Astrocyte of the hippocampus (primary cell): ENCODE results near the gene ARID4B.
"Not testable (repeated sequence)": the region's sequence is repeated elsewhere in the genome, so short reads cannot be mapped to it uniquely, and the experiment has no call there.

ENCODE experiments used
- DNase-seq: peaks from one replicate; pipeline ENCODE4 v3.0.0; 2011; ENCODE audit warnings: low read depth, low spot score

ARID4B gene

GRCh38 chr1:235160957-235161684 lies 166.9 kb downstream of the ARID4B start, which contains the start of gene RBM34:
Gene RBM34 (minus strand): TSS chr1:235161250. CDS start chr1:235161226, 24 bp downstream.
- DNase-seq: peak; percentile 96

DNA sequence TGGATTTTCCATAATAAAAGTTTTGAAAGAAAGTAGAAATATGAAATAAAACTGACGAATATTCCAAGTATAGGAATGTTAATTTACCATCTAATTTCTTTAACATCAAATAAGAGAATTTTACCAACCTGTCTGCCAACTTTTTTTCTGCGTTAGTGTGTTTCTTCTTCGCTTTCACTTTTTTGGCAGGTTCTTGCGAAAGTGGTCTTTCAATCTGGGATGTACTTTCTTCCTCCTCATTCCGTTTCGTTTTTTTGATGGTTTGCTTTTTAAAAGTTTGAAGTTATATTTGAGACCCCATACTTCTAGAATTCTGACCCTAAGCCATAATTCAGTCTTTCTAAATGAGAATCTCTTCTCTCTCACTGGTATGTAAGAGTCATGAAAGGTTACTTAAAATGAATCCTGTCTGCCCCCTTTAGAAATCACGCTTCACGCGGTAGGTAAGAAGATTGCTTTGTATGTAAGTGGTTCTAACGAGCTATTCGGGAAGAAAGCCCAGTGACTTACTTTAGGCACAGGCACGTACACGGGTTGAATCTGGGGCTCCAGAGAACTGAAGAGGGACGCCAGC lies 167.5 kb downstream of the ARID4B start:
- no peak for DNase-seq

DNA sequence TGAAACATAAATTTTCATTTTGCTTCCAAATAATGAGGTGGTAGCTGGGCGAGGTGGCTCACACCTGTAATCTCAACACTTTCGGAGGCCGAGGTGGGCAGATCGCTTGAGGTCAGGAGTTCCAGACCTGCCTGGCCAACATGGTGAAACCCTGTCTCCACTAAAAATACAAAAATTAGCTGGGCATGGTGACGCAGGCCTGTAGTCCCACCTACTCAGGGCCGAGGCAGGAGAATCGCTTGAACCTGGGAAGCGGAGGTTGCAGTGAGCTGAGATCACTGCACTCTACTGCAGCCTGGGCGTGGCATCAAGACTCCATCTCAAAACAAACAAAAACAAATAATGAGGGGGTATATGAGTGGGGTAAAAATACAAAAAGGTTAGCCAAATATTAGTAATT lies 168.0 kb downstream of the ARID4B start:
- not testable (repeated sequence) for DNase-seq

- not testable (repeated sequence) for DNase-seq
These were observed 168.7 kb downstream of the ARID4B start for GRCh38 chr1:235159284-235159683.

DNA sequence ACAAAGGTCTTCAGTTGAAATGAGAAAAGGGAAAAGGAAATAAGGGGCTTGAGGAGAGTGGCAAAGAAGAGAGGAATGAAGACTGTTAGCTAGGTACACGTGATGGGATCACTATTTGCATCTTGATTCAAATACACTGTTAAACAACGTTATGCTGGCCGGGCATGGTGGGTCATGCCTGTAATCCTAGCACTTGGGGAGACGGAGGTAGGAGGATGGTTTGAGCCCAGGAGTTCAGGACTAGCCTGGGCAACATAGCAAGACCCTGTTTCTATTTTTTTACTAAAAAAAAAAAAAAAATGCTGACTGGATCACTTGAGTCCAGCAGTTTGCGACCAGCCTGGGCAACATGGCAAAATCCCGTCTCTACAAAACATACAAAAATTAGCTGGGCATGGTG lies 169.3 kb downstream of the ARID4B start:
- DNase-seq: no peak

DNA sequence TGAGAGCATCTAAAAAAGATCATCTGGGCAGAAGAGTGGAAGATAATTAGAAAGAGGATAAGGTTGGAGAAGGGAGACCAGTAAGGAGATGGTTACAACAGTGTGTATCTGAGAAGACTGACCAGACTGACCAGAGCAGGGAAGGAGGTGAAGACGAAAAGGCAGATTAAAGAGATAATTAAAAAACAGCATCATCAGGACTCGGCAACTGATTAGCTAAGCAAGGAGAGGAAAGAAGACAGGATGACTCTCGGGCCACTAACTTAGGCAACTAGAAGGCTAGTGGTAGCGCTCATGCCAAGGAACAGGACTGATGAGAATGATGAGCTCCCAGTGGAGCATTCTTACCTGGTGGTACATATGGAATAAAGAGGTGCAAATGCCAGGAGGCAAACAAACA lies 170.8 kb downstream of the ARID4B start:
- no peak for DNase-seq

DNA sequence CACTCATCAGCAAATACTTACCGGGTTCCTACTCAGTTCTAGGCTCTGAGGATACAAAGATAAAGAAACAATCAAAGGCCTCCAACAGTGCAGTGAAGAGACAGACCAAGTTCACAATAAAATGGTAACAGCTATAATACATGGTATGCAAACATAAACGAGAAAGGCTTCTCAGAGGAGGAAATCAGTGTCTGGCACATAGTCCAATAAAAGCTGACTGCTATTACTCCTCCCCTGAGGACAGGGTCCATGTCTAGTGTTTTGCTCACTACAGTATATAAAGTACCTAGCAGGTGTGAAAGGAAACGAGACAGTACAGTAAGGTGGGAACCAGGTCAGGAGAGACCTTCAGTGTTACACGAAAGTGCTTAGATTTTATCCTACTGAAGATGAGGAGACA lies 171.2 kb downstream of the ARID4B start:
- no peak for DNase-seq

DNA sequence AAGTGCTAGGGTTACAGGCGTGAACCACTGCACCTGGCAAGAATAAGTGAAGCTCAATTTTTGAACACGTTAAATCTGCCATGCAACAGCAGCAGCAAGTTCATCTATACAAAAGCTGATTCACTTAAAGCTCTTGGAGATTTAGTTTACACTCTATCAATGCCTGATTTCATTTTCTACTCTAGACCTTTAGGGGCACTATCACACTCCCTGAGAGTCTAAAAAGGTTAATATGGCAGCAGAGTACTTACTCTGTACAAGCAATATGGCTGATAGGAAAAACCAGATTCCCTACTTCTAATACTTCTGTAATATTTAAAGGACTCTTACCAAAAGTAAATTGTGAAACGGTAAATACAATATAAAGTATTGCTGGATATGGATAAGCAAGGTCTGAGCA lies 171.7 kb downstream of the ARID4B start:
- no peak for DNase-seq

DNA sequence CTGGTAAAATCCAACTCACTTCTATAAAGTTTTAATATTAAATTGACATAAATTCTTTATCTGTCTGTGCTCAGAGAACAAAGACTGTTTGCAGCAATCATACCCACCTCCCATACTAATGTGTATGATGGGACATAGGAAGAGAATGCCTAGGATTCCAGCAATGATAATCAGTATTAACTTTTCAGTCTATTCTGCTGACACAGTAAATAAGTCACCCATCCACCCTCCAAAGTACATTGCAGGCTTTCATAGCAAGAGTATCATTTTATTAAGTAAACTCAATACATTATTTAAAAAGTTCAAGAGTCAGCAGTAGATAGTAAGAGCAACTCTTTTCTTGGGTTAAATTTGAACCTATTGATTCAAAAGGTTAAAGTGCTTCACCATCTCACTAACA lies 175.7 kb downstream of the ARID4B start:
- DNase-seq: no peak

DNA sequence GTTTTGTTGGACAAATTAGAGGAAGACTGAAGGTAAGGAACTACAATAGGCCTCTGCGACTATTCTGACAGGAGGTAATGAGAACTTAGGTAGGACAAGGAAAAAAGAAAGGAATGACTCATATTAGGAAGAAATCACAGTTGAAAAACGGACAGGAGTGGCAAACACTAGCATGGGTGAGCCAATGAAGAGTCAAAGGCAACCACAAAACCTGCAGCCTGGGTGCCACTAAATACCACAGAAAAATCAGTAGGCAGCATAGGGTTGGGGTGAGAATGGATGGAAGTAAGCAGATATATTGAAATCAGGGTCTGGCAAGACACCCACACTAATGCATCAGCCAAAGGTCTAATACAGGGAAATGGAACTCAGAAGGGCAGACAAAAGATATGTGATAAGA lies 176.9 kb downstream of the ARID4B start:
- DNase-seq: no peak

GRCh38 chr1:235149824-235150223 lies 178.2 kb downstream of the ARID4B start:
- DNase-seq: no peak

GRCh38 chr1:235147269-235147668 lies 180.7 kb downstream of the ARID4B start:
- no peak for DNase-seq

GRCh38 chr1:235145639-235146038 lies 182.3 kb downstream of the ARID4B start:
- DNase-seq: no peak

- DNase-seq: no peak
These were observed 185.0 kb downstream of the ARID4B start for GRCh38 chr1:235142991-235143390.

GRCh38 chr1:235139315-235139714 lies 188.7 kb downstream of the ARID4B start:
- DNase-seq: no peak

DNA sequence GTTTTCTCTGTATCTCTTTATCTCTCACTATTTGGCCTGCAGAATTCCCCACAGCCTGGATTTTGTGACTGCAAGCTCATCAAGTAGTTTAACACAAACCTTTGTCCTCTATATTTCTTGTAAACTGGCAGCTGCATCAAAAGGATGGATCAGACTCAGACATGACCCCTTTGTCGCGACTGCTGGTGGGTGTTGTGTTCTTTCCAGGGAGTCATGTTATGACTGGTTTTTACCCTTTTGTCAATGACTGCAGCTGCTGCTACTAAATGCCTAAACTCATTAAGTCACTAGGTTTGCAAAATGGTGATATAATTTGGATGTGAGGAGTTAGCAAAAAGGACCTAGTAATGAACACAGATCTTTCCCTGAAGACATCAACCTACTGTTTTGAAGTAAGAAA lies 189.2 kb downstream of the ARID4B start:
- no peak for DNase-seq

DNA sequence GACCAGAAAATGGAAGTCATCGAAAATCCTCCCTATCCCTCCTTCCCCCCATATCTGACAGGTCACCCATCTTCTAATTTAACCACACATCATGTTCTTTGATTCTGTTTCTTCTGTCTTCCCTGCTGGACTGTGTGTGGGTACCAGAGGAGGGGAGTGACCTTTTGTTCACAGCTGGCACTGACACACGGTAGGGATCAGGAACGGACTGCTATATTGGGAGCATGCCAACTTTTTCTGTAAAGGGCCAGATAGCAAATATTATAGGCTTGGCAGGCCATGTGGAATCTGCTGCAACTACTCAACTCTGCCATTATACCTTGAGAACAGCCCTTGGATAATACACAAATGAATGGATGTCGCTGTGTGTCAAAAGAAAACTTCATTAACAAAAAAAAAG lies 191.9 kb downstream of the ARID4B start:
- DNase-seq: no peak

DNA sequence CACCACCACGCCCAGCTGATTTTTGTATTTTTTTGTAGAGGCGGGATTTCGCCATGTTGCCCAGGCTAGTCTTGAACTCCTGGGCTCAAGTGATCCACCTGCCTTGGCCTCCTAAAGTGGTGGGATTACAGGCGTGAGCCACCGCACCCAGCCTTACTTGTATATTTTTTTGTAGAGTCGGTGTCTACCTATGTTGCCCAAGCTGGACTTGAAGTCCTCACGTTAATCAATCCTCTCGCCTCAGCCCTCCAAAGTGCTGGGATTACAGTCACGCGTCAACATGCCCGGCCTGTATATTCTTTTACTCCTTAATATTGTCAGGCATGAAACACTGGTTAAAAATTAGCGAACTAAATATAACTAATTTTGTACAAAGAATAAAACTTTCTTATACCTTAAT lies 193.8 kb downstream of the ARID4B start:
- DNase-seq: no peak

- DNase-seq: no peak
These were observed 194.9 kb downstream of the ARID4B start for GRCh38 chr1:235133086-235133485.

DNA sequence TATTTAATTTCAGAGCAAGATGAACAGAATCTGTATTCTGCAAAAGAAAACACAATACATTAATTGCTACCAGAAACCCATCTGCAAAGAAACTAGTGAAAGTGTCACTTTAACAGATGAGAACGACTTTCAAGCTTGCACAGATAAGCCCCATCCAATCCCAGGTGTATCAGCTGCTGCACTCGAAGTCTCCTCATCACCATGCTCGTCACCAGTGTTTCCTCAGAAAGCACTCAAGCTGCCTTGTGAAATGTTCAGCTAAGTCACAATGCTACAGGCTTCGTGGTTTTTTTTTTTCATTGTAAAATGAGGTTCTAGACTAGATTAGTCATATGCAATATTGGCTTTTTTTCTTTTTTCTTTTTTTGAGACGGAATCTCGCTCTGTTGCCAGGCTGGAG lies 196.0 kb downstream of the ARID4B start:
- DNase-seq: no peak

DNA sequence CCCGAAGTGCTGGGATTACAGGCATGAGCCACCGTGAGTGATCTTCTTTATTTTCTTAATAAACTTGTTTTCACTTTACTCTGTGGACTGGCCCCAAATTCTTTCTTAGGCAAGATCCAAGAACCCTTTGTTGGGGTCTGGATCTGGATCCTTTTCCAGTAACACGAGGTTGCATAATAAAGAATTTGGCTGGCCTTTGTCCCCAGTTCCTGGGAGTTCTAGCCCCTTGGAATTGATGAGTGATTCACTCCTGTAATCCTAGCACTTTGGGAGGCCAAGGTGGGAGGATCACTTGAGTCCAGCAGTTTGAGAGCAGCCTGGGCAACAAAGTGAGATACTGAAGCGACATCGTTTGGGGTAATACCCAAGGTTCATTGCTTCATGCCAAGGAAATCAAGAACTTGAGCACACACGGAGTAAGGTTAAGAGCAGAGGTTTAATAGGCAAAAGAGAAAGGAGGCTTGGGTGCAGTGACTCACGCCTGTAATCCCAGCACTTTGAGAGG lies 197.2 kb downstream of the ARID4B start:
- DNase-seq: no peak

DNA sequence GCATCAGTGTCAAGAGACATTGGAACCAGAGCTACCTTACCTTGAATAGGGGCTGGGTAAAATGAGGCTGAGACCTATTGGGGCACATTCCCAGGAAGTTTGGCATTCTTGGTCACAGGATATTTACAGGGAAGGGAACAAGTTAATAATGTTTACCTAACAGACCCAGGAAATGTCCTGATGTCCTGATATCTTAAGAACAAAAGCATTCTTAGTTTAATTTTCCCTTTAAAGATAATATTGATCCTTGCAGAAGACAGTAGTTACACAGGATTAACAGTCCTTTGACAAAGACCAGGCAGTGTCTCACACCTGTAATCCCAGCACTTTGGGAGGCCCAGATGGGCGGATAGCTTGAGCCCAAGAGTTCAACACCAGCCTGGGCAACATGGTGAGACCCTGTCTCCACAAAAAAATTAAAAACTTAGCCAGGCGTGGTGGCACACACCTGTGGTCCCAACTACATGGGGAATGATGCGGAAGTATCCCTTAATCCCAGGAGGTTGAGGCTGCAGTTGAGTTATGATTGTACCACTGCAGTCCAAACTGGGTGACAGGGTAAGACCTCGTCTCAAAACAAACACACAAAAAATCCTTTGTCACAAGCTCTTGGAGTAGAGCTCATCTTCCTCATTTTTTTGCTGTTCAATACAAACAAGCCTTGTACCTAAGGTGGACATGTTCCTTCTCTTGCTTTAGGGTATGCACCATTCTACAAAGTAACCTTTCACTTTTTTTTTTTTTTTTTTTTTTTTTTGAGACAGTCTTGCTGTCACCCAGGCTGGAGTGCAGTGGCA lies 198.0 kb downstream of the ARID4B start:
- no peak for DNase-seq
